Skin epidermis (tissue), 12 donors: Measurements from ENCODE around the gene MUC4.
"Not testable (repeated sequence)": the region's sequence is repeated elsewhere in the genome, so short reads cannot be mapped to it uniquely, and the experiment has no call there.

Experiments
- H3K27ac ChIP-seq, 21 experiments: fragments of 200-600 bp; sonication (generic) in 11 of 21; one replicate each; pipeline ENCODE4 v1.5.0; 2020; ENCODE audit warnings: mild to moderate bottlenecking in 3 of 21, inconsistent platforms in 2 of 21, moderate library complexity in 2 of 21
- H3K4me3 ChIP-seq, 7 experiments: fragments of 200-600 bp; sonication (generic) in 2 of 7; one replicate each; pipeline ENCODE4 v1.5.0; 2020; ENCODE audit warnings: inconsistent platforms in 2 of 7, mild to moderate bottlenecking in 2 of 7, moderate library complexity in 1 of 7

MUC4 gene

DNA sequence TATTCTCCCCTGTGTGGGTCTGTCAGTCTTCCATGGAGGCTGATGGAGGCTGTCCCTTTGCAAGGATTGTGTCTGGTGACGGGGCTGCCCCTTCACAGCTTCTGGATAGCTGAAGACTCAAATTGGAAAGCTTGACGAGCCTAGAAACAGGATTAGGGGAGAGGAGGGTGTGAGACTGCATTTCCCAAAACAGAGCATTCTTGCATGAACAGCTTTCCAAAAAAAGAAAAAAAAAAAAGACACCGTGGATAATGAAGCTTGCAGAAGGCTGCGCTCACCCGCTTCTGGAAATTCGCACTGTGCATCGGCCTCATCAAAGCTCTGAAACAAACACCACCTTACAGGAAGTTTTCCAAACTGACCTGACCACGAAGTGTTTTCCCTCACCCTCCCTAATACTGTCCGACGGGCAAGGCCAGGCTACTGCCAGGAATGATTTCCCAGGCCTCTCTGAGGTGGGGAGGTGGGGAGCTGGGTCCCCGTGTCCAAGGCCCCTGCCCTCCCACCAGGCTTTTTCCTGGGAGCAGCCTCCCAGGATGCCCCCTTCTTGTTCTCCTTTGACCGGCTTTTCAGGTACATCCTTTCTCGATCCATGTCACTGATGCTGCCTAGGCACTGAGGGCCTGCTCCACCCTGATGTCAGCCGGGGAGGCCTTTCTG is 24.9 kb upstream of the MUC4 start:
- no peak overlapping the region for H3K4me3 ChIP-seq
- H3K27ac ChIP-seq, result no peak overlapping the region

GRCh38 chr3:195835791-195836190 is 24.1 kb upstream of the MUC4 start:
- no peak overlapping the region for H3K27ac ChIP-seq

GRCh38 chr3:195834675-195835583 is 23.2 kb upstream of the MUC4 start:
- no peak overlapping the region for H3K27ac ChIP-seq
- H3K4me3 ChIP-seq, result no peak overlapping the region

More at GRCh38 chr3:195835791-195836190, 24.1 kb upstream of the MUC4 start:
- H3K4me3 ChIP-seq, result no peak overlapping the region

GRCh38 chr3:195829897-195830254 is 18.1 kb upstream of the MUC4 start:
- Histone ChIP-seq H3K27ac (no peak overlapping the region), H3K4me3 (no peak overlapping the region)

GRCh38 chr3:195828762-195829161 is 17.0 kb upstream of the MUC4 start:
- Histone ChIP-seq H3K4me3 (no peak overlapping the region), H3K27ac (no peak overlapping the region)

- Histone ChIP-seq H3K4me3 (no peak overlapping the region), H3K27ac (no peak overlapping the region)
Measured at GRCh38 chr3:195825857-195826804, 14.4 kb upstream of the MUC4 start.

GRCh38 chr3:195825191-195825588 is 13.5 kb upstream of the MUC4 start:
- H3K4me3 ChIP-seq, result no peak overlapping the region
- no peak overlapping the region for H3K27ac ChIP-seq

DNA sequence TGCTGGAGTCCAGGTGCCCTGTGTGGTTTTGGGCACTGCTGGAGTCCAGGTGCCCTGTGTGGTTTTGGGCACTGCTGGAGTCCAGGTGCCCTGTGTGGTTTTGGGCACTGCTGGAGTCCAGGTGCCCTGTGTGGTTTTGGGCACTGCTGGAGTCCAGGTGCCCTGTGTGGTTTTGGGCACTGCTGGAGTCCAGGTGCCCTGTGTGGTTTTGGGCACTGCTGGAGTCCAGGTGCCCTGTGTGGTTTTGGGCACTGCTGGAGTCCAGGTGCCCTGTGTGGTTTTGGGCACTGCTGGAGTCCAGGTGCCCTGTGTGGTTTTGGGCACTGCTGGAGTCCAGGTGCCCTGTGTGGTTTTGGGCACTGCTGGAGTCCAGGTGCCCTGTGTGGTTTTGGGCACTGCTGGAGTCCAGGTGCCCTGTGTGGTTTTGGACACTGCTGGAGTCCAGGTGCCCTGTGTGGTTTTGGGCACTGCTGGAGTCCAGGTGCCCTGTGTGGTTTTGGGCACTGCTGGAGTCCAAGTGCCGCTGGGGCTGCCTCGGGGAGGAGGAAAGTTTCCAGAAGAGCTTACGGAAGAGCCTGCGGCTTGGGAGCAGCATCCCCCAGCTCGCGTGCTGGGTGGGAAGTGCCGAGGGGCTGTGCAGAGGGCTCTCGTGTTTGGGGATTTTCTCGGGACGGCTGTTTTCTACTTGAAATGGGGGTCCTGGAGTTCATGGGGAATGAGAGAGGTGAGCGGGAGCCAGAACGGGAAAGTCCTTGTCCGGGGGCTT is 12.9 kb upstream of the MUC4 start:
- H3K4me3 ChIP-seq, H3K27ac ChIP-seq: not testable (repeated sequence)

DNA sequence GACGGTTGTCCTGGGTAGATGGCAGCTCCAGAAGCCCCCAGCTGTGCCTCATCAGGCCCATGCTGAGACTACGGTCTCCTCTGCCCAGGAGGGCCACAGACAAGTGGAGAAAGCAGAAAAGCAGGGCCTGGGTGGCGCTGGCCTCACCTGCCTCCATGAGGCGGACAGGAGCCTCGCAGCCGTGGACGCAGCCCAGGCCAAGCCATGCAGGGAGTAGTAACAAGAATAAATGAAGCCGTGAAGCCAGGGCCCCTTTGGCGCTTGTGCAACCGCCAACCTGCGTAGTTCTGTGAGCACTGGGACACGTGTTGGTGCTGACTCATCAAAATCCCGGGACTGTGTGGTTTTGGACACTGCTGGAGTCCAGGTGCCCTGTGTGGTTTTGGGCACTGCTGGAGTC is 12.3 kb upstream of the MUC4 start:
- H3K4me3 ChIP-seq, result no peak overlapping the region
- H3K27ac ChIP-seq, result no peak overlapping the region

- Histone ChIP-seq H3K27ac (no peak overlapping the region), H3K4me3 (no peak overlapping the region)
Measured at GRCh38 chr3:195823280-195823679, 11.6 kb upstream of the MUC4 start.

DNA sequence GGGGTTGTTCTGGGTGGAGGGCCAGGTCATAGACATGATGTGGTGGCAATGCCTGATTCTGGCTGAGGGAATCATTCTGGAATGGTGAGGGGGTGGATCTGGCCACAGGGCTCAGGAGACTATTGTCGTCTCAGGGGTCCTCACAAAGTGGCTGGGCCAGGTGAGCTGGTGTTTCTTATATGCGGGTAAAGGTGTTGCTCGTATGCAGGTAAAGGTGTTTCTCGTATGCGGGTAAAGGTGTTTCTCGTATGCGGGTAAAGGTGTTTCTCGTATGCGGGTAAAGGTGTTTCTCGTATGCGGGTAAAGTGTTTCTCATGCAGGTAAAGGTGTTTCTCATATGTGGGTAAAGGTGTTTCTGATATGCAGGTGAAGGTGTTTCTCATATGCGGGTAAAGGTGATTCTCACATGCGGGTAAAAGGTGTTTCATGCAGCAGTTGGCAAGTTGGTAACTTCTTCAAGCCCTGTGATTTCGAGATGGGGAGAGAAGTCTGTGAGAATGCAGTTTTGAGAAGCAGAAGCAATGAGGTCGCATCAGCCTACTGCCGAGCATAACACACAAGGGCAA is 10.5 kb upstream of the MUC4 start:
- Histone ChIP-seq H3K4me3 (no peak overlapping the region), H3K27ac (no peak overlapping the region)

- Histone ChIP-seq H3K4me3 (no peak overlapping the region), H3K27ac (no peak overlapping the region)
Measured at GRCh38 chr3:195821403-195822130, 9.8 kb upstream of the MUC4 start.

GRCh38 chr3:195820901-195821300 is 9.2 kb upstream of the MUC4 start:
- Histone ChIP-seq H3K4me3 (no peak overlapping the region), H3K27ac (no peak overlapping the region)

DNA sequence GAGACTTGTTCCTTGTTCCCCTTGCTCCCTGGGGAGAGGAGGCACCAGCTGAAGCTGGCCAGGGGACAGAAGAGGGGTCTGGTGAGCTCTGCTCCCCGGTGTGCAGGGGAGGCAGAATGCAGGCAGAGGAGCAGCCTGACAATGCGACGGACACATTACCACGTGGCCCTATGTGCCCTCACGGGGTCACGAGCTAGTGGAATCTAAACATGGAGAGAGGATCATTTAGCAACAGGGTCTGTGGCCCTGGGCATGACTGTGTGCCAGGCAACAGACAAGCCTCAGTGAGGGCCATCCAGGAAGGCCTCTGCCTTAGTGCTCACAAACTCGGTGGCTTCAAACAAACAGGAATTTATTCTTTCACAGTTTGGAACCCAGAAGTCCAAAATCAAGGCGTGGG is 8.5 kb upstream of the MUC4 start:
- Histone ChIP-seq H3K4me3 (no peak overlapping the region), H3K27ac (no peak overlapping the region)

DNA sequence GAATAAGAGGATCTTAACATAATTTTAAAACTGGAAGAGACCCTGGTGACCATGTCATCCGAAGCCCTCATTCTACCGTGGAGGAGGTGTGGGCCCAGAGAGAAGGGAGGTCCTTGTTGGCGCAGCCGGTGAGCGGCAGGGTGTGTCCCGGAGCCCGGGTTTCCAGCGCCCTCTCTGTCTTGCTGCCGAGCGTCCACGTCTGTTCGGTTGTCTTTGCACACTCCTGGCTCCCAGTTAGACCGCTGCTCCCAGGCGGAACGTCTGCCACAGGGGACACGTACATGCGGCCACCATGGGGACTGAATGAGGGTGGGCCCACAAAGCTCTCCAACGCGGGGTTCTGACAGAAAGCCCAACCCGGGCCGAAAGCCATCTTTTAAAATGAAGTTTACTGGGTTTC is 6.6 kb upstream of the MUC4 start:
- Histone ChIP-seq H3K4me3 (no peak overlapping the region), H3K27ac (no peak overlapping the region)

- H3K27ac ChIP-seq, result no peak overlapping the region
- no peak overlapping the region for H3K4me3 ChIP-seq
Measured at GRCh38 chr3:195817578-195818135, 5.9 kb upstream of the MUC4 start.

- H3K27ac ChIP-seq, H3K4me3 ChIP-seq: not testable (repeated sequence)
Measured at GRCh38 chr3:195816276-195816913, 4.7 kb upstream of the MUC4 start.
